Thyroid gland (tissue), 4 donors: ENCODE measurements around the gene KRTAP20-2. TPM values are rescaled to one million over a fixed set of nuclear protein-coding genes. Genes with fewer than 3 reads are reported as not detected.

ENCODE experiments used
- DNase-seq, 2 donors: peaks; one replicate each; pipeline ENCODE4 v3.0.0-alpha.2; 2019
- H3K27ac ChIP-seq, 3 donors: fragments of 200-600 bp; sonication (generic); 1 replicate in 2 of 3; 2 replicates in 1 of 3; pipeline ENCODE4 v1.5.1; 2016 to 2019; ENCODE audit warnings: mild to moderate bottlenecking in 1 of 3, moderate library complexity in 1 of 3
- H3K27me3 ChIP-seq: fragments of 200-600 bp; sonication (generic); one replicate; pipeline ENCODE4 v1.5.1; 2019
- H3K36me3 ChIP-seq, 2 donors: fragments of 200-600 bp; sonication (generic); one replicate each; pipeline ENCODE4 v1.5.1; 2016 to 2019
- H3K4me1 ChIP-seq, 2 donors: fragments of 200-600 bp; sonication (generic); one replicate each; pipeline ENCODE4 v1.5.1; 2017 to 2019
- H3K4me3 ChIP-seq, 3 donors: fragments of 200-600 bp; sonication (generic); replicated peaks in 1 of 3; 1 replicate in 2 of 3; 2 replicates in 1 of 3; pipeline ENCODE4 v1.5.1; 2016; ENCODE audit warnings: mild to moderate bottlenecking in 1 of 3
- H3K9me3 ChIP-seq: fragments of 200-600 bp; sonication (generic); one replicate; pipeline ENCODE4 v1.5.1; 2017
- CTCF ChIP-seq, 6 experiments: fragments of 200-600 bp in 3 of 6; fragments of 450-650 bp in 3 of 6; sonication (generic) in 3 of 6; IDR thresholded peaks; one replicate each; pipeline ENCODE4 v1.5.1; 2016 to 2019; ENCODE audit warnings: antibody characterized with exemption in 6 of 6, mild to moderate bottlenecking in 2 of 6, inconsistent platforms in 1 of 6, moderate library complexity in 1 of 6
- POLR2A ChIP-seq, 2 donors: fragments of 450-650 bp; IDR thresholded peaks; one replicate each; pipeline ENCODE4 v1.6.1; 2017; ENCODE audit warnings: antibody characterized with exemption in 2 of 2, mild to moderate bottlenecking in 2 of 2, moderate library complexity in 1 of 2
- WGBS, 2 donors: methylation state at CpG; one replicate each; pipeline ENCODE4 v1.1.5; 2017; 5-methylcytosine and 5-hydroxymethylcytosine counted together
- intact Hi-C: fragments of 100-400 bp; cut with DNase I; formaldehyde crosslinking; loops from one replicate; pipeline ENCODE4 v1.15.1; 2023
- total RNA-seq, 4 donors: library from RNA; depleted of rRNA; stranded (reverse); fragments of >200 nt; gene quantifications; one replicate each; pipeline ENCODE4 v1.2.3, GENCODE V29; 2016

KRTAP20-2 gene
- total RNA-seq, 4 donors from 2014 or later = not detected

GRCh38 chr21:30629200-30629599 is 5.8 kb upstream of the KRTAP20-2 start:
- H3K4me1 ChIP-seq = no peaks in the 10 kb centered on the region
- H3K9me3 ChIP-seq = no peaks in the 10 kb centered on the region
- no peak for TF ChIP-seq CTCF (IDR thresholded peaks at IDR 0.05)
- no peak for TF ChIP-seq POLR2A (IDR thresholded peaks at IDR 0.05)
- H3K4me3 ChIP-seq = no peak overlapping the region
- no peaks in the 10 kb centered on the region for H3K36me3 ChIP-seq
- no peak for DNase-seq
- no peaks in the 10 kb centered on the region for H3K27me3 ChIP-seq
- H3K27ac ChIP-seq = no peak overlapping the region
- intact Hi-C loops = no loop called here
- 76% methylated on average over 1 of the region's 1 CpG for WGBS, 2 donors

DNA sequence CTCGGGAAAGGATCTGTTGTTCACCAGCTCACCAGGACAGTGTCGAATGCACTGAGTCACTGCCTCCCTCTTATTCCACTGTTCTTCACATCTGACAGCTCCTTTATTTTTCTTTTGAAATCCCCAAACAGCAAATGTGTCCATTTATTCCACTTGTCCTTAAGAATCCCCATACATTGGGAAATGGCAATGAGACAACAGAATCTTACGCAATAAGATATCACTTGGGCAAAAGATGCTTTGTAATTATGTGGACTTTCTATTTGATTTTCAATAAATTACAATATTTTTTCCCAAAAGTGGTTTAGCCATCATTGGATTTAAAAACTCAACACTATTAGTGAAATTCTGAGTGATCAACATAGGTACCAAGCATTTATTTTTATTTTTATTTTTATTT is 3.7 kb downstream of the KRTAP20-2 start:
- H3K9me3 ChIP-seq = no peaks in the 10 kb centered on the region
- TF ChIP-seq POLR2A (IDR thresholded peaks at IDR 0.05) (no peak), CTCF (IDR thresholded peaks at IDR 0.05) (no peak)
- intact Hi-C loops = no loop called here
- H3K36me3 ChIP-seq = no peaks in the 10 kb centered on the region
- DNase-seq = no peak
- no peak overlapping the region for H3K4me3 ChIP-seq
- H3K27ac ChIP-seq = no peak overlapping the region
- WGBS, 2 donors = 85 to 92% methylated on average over 3 of the region's 3 CpGs
- no peaks in the 10 kb centered on the region for H3K4me1 ChIP-seq
- no peaks in the 10 kb centered on the region for H3K27me3 ChIP-seq

DNA sequence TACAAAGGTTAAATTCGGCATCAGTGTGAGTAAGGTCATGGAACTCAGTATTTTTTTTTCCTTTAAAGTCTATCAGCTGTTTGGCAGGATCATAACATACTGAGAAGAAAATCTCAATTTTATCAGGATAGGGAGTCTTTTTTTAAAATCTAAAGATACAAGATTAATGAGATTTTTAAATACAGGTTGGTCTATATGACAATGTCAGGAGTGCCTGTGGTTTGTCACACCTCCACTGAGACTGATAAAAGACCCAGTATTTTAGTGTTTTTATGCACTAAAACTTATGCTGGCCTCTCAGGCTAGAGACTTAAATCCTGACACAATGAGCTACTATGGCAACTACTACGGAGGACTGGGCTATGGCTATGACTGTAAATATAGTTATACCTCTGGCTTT is 7.6 kb downstream of the KRTAP20-2 start, which contains the start of gene KRTAP20-3:
KRTAP20-3 (plus strand) TSS at position 301 of the 400 bp plus-strand sequence.
- H3K27ac ChIP-seq = no peak within 1 kb of the TSS
- H3K4me3 ChIP-seq = no peak within 1 kb of the TSS
- no peaks in the 10 kb centered on the region for H3K27me3 ChIP-seq
- no peak for DNase-seq
- no peaks in the 10 kb centered on the region for H3K9me3 ChIP-seq
- 85 to 93% methylated on average over 2 of the region's 2 CpGs for WGBS, 2 donors
- intact Hi-C loops = no loop called here
- TF ChIP-seq POLR2A (IDR thresholded peaks at IDR 0.05) (no peak), CTCF (IDR thresholded peaks at IDR 0.05) (no peak)
- no peaks in the 10 kb centered on the region for H3K4me1 ChIP-seq
- no peaks in the 10 kb centered on the region for H3K36me3 ChIP-seq

DNA sequence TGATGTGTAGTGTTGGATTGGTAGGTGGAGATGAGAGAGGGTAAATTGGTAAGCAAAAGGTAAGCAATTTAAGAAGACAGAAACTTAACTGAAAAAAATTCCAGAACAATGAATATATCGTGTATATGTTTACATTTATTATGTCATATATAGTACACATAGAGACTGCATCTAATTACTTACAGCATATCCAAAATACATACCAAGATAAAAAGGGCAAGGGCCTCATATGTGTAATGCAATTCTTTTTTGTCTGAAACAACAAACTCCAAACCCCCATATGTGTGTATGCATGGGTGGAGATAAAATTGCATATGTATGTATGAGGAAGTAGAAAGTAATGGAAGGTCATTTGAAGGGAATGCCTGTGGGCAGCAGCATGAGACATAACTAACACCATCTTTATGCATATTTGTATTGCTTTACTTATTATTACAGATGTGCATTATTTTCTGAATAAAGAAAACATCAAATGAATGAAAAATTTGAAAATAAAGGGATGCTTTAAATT is 12.0 kb downstream of the KRTAP20-2 start:
- TF ChIP-seq POLR2A (IDR thresholded peaks at IDR 0.05) (no peak), CTCF (IDR thresholded peaks at IDR 0.05) (no peak)
- intact Hi-C loops = no loop called here
- Histone ChIP-seq H3K27me3 (no peaks in the 10 kb centered on the region), H3K36me3 (no peaks in the 10 kb centered on the region), H3K27ac (no peak overlapping the region), H3K4me1 (no peaks in the 10 kb centered on the region), H3K9me3 (no peaks in the 10 kb centered on the region), H3K4me3 (no peak overlapping the region)
- WGBS, 2 donors = 79 to 90% methylated on average over 1 of the region's 1 CpG
- no peak for DNase-seq

- Histone ChIP-seq H3K27me3 (no peaks in the 10 kb centered on the region), H3K4me1 (no peaks in the 10 kb centered on the region), H3K36me3 (no peaks in the 10 kb centered on the region), H3K9me3 (no peaks in the 10 kb centered on the region), H3K4me3 (no peak overlapping the region), H3K27ac (no peak overlapping the region)
- TF ChIP-seq CTCF (IDR thresholded peaks at IDR 0.05) (no peak), POLR2A (IDR thresholded peaks at IDR 0.05) (no peak)
- intact Hi-C loops = no loop called here
- DNase-seq = no peak
These were observed 17.9 kb downstream of the KRTAP20-2 start for GRCh38 chr21:30652891-30653290.
